Spleen (tissue), 11 donors: Measurements from ENCODE around the gene ALPP. TPM values are rescaled to one million over a fixed set of nuclear protein-coding genes. Genes with fewer than 3 reads are reported as not detected.
"Not testable (repeated sequence)": the region's sequence is repeated elsewhere in the genome, so short reads cannot be mapped to it uniquely, and the experiment has no call there.

Experiments used
- DNase-seq: peaks from one replicate; pipeline ENCODE4 v3.0.0-alpha.2; 2020
- H3K27ac ChIP-seq, 8 donors: fragments of 200-600 bp; sonication (generic) in 7 of 8; 1 replicate in 4 of 8; 2 replicates in 4 of 8; pipeline versions ENCODE4 v1.5.0 to v1.8.0; 2016 to 2021; ENCODE audit warnings: inconsistent platforms in 4 of 8, mild to moderate bottlenecking in 4 of 8, moderate library complexity in 1 of 8
- H3K27me3 ChIP-seq, 7 donors: fragments of 200-600 bp; sonication (generic) in 6 of 7; replicated peaks in 1 of 7; 1 replicate in 4 of 7; 2 replicates in 3 of 7; pipeline versions ENCODE4 v1.5.0 to v1.8.0; 2016 to 2021; ENCODE audit warnings: inconsistent platforms in 3 of 7, mild to moderate bottlenecking in 1 of 7
- H3K36me3 ChIP-seq, 6 donors: fragments of 200-600 bp; sonication (generic) in 5 of 6; 1 replicate in 4 of 6; 2 replicates in 2 of 6; pipeline versions ENCODE4 v1.5.0 to v1.8.0; 2016 to 2021; ENCODE audit warnings: inconsistent platforms in 2 of 6
- H3K4me1 ChIP-seq, 6 donors: fragments of 200-600 bp; sonication (generic) in 5 of 6; 1 replicate in 3 of 6; 2 replicates in 3 of 6; pipeline versions ENCODE4 v1.5.0 to v1.8.0; 2016 to 2021; ENCODE audit warnings: inconsistent platforms in 3 of 6
- H3K4me3 ChIP-seq, 8 donors: fragments of 200-600 bp; sonication (generic) in 7 of 8; 1 replicate in 4 of 8; 2 replicates in 4 of 8; pipeline versions ENCODE4 v1.5.0 to v1.8.0; 2016 to 2021; ENCODE audit warnings: inconsistent platforms in 4 of 8, mild to moderate bottlenecking in 4 of 8, moderate library complexity in 2 of 8
- H3K9me3 ChIP-seq, 8 donors: fragments of 200-600 bp; sonication (generic) in 7 of 8; 1 replicate in 4 of 8; 2 replicates in 4 of 8; pipeline versions ENCODE4 v1.5.0 to v1.8.0; 2016 to 2021; ENCODE audit warnings: inconsistent platforms in 4 of 8
- POLR2A ChIP-seq, 3 donors: fragments of 450-650 bp; IDR thresholded peaks; one replicate each; pipeline ENCODE4 v1.5.1; 2017; ENCODE audit warnings: antibody characterized with exemption in 3 of 3, mild to moderate bottlenecking in 1 of 3
- POLR2AphosphoS5 ChIP-seq, 3 donors: sonication (generic); formaldehyde crosslinking; IDR thresholded peaks; one replicate each; pipeline ENCODE4 v1.5.1; 2017; ENCODE audit warnings: antibody characterized with exemption in 3 of 3
- WGBS, 5 donors: extraction: QIAGEN DNeasy Blood & Tissue Kit in 3 of 5; methylation state at CpG; one replicate each; pipeline versions ENCODE4 v1.1.5 to v1.1.7; 2013 to 2018; 5-methylcytosine and 5-hydroxymethylcytosine counted together
- intact Hi-C: fragments of 100-400 bp; cut with DNase I; formaldehyde crosslinking; loops from one replicate; pipeline ENCODE4 v1.15.0; 2023; ENCODE audit warnings: low total_unique reads
- polyA plus RNA-seq, 3 donors: library from polyadenylated mRNA; stranded (reverse); fragments of 200-250 nt; gene quantifications; one replicate each; pipeline ENCODE4 v1.2.1, GENCODE V29; 2013
- total RNA-seq, 7 donors: library from RNA; depleted of rRNA in 3 of 7; stranded (reverse); fragments of >200 nt in 3 of 7; fragmentation: NEBNext Ultra II Directional in 4 of 7; extraction: Animal tissue kit (Norgen Biotek cat#: 25700) in 4 of 7; gene quantifications; one replicate each; pipeline versions ENCODE4 v1.1.0 to v1.2.1, GENCODE V29; 2016 to 2021
- TF ChIP-seq, protein P1 (sequence below), 11 experiments: fragments of 200-600 bp in 7 of 11; fragments of 450-650 bp in 4 of 11; sonication (generic) in 4 of 11; IDR thresholded peaks in 8 of 11; conservative IDR thresholded peaks in 3 of 11; 1 replicate in 7 of 11; 2 replicates in 4 of 11; pipeline versions ENCODE4 v1.4.0 to v1.8.0; 2016 to 2021; ENCODE audit warnings: antibody characterized with exemption in 11 of 11, inconsistent platforms in 4 of 11, mild to moderate bottlenecking in 1 of 11
- donor health status: healthy with polysubstance abuse.
- donor health status: DM: no; HTN: no; CAD: no; lungs with moderate emphysema.
- donor health status: DM: no; HTN: no; CAD: no.
- donor health status: Bipolar disorder and iron deficiency.
- donor health status: healthy.
- donor health status: DM: no; HTN: no; CAD: no.
- donor health status: DM: yes; HTN: yes; CAD: no.

Gene ALPP
- total and polyA plus RNA-seq, 10 donors: not detected

DNA sequence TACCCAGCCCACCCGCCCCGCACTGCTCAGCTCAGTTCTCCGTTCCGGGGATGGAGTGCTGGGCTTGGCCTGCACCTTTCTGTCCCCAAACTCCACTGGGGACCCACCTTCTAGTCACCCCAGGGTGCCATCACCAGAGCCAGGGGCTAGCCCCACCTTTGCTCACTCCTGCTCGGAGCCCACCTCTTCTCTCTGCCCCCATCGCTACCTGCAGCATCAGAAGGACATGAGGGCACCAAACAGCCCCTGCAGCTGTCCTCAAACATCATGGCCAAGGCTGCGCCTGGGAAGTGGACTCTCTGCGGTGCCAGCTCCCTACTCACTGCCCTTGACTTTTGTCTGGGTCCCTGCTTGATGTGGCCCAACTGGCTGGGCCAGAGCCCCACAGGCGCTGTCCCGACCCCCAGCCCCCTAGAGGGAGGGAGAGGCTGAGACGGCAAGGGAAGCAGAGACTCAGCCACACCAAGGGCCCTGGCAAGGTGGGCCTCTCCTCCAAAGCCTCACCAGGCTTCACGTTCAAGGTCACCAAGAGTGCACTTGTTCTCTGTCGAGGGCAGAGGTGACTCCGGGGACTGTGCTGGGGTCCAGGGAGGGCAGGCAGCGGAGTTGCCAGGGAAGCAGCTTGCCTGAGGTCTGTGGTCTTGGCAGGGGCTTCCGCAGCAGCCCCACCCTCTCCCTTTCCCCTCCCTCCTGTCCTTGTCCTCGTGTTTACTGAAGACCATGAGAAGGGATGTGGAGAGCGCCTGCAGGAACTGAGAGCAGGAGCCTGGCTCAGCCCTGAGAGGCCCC lies 13.6 kb upstream of the ALPP start:
- TF ChIP-seq, protein P1, sequence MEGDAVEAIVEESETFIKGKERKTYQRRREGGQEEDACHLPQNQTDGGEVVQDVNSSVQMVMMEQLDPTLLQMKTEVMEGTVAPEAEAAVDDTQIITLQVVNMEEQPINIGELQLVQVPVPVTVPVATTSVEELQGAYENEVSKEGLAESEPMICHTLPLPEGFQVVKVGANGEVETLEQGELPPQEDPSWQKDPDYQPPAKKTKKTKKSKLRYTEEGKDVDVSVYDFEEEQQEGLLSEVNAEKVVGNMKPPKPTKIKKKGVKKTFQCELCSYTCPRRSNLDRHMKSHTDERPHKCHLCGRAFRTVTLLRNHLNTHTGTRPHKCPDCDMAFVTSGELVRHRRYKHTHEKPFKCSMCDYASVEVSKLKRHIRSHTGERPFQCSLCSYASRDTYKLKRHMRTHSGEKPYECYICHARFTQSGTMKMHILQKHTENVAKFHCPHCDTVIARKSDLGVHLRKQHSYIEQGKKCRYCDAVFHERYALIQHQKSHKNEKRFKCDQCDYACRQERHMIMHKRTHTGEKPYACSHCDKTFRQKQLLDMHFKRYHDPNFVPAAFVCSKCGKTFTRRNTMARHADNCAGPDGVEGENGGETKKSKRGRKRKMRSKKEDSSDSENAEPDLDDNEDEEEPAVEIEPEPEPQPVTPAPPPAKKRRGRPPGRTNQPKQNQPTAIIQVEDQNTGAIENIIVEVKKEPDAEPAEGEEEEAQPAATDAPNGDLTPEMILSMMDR (IDR thresholded peaks at IDR 0.05 in 8 of 11, conservative IDR thresholded peaks at IDR 0.05 in 3 of 11): peak in 1 of 11 experiments; percentile 4
- 63 to 79% (median 66%) methylated on average over 11 to 18 of the region's 18 CpGs for WGBS, 5 donors
- H3K4me1 ChIP-seq: peaks cover 4 to 18% (median 7%) of the 10 kb centered on the region in 6 donors
- H3K4me3 ChIP-seq, intact Hi-C loops, H3K27me3 ChIP-seq, H3K36me3 ChIP-seq, H3K27ac ChIP-seq: not testable (repeated sequence)
- peak; percentile 51 for DNase-seq
- H3K9me3 ChIP-seq: peaks cover 0 to 12% (median 6%) of the 10 kb centered on the region in 8 donors

DNA sequence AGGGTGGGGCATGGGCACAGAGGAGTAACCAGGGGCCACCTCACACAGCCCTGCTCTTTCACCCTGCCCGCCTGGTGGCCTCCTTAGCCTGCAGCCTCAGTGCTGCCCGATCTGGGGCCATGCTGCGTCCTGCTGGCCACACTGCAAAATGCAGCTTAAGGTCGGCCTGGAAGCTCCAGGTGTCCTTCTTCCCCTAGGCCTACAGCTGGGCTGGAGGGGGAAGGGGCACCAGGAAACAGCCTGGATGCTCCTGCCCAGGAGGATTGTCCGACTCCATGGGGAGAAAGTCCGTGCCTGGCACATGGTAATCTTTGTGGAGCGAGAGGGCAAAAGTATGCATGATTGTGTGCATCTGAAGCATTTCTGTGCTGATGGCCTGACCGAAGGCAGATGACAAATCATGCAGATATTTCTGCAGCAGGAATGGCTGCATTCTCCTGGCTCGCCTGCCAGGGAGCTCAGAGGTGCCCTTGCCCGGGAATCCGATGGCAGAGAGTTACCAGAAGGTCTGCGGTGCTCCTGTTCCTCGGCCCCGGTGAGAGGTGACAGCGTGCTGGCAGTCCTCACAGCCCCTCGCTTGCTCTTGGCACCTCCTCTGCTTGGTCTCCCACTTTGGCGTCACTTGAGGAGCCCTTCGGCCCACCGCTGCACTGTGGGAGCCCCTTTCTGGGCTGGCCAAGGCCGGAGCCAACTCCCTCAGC lies 12.8 kb upstream of the ALPP start:
- no peak overlapping the region for H3K27ac ChIP-seq
- no peak overlapping the region for H3K4me3 ChIP-seq
- H3K27me3 ChIP-seq: peaks cover 0 to 7% (median 0%) of the 10 kb centered on the region in 7 donors
- TF ChIP-seq, protein P1 (IDR thresholded peaks at IDR 0.05 in 8 of 11, conservative IDR thresholded peaks at IDR 0.05 in 3 of 11): peak in 3 of 11 experiments; percentile 20 to 48 (median 26)
- TF ChIP-seq POLR2AphosphoS5 (IDR thresholded peaks at IDR 0.05) (no peak), POLR2A (IDR thresholded peaks at IDR 0.05) (no peak)
- no peaks in the 10 kb centered on the region for H3K36me3 ChIP-seq
- WGBS, 5 donors: 73 to 79% (median 75%) methylated on average over 18 to 20 of the region's 20 CpGs
- H3K4me1 ChIP-seq: peaks cover 4 to 18% (median 7%) of the 10 kb centered on the region in 6 donors
- DNase-seq: peak; percentile 63
- peaks cover 0 to 12% (median 6%) of the 10 kb centered on the region in 8 donors for H3K9me3 ChIP-seq
- intact Hi-C loops: no loop called here

DNA sequence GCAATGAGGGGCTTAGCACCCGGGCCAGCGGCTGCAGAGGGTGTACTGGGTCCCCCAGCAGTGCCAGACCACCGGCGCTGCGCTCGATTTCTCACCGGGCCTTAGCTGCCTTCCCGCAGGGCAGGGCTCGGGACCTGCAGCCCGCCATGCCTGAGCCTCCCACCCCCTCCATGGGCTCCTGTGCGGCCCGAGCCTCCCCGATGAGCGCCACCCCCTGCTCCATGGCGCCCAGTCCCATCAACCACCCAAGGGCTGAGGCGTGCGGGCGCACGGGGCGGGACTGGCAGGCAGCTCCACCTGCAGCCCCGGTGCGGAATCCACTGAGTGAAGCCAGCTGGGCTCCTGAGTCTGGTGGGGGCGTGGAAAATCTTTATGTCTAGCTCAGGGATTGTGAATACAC lies 12.1 kb upstream of the ALPP start:
- intact Hi-C loops, H3K27me3 ChIP-seq, H3K36me3 ChIP-seq, H3K4me3 ChIP-seq, H3K27ac ChIP-seq: not testable (repeated sequence)
- peak; percentile 54 for DNase-seq
- peaks cover 0 to 12% (median 6%) of the 10 kb centered on the region in 8 donors for H3K9me3 ChIP-seq
- H3K4me1 ChIP-seq: peaks cover 4 to 18% (median 7%) of the 10 kb centered on the region in 6 donors
- 90 to 97% (median 94%) methylated on average over 12 to 23 of the region's 23 CpGs for WGBS, 5 donors

DNA sequence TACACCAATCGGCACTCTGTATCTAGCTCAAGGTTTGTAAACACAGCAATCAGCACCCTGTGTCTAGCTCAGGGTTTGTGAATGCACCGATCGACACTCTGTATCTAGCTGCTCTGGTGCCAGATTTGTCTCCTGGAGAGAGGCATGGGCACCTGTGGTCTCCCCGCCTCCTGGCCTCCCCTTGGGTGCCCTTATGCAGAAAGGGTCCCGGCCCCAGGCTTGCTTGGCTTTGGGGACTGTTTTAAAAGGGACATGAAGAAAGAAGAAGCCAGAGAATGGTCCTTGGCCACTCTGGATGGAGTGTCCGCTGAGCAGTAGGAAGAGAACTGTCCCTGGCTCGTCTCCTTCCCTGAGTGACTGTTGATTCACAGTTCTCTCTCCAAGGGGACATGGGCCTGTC lies 11.5 kb upstream of the ALPP start:
- Histone ChIP-seq H3K36me3 (no peaks in the 10 kb centered on the region), H3K9me3 (peaks cover 0 to 7% (median 2%) of the 10 kb centered on the region in 8 donors), H3K27ac (no peak overlapping the region), H3K27me3 (peaks cover 0 to 7% (median 0%) of the 10 kb centered on the region in 7 donors), H3K4me1 (peaks cover 4 to 18% (median 7%) of the 10 kb centered on the region in 6 donors), H3K4me3 (no peak overlapping the region)
- intact Hi-C loops: no loop called here
- 70 to 91% (median 78%) methylated on average over 7 of the region's 7 CpGs for WGBS, 5 donors
- peak; percentile 36 for DNase-seq
- TF ChIP-seq, protein P1 (IDR thresholded peaks at IDR 0.05 in 8 of 11, conservative IDR thresholded peaks at IDR 0.05 in 3 of 11): no peak
- TF ChIP-seq POLR2A (IDR thresholded peaks at IDR 0.05) (no peak), POLR2AphosphoS5 (IDR thresholded peaks at IDR 0.05) (no peak)
